B cell (primary cell): ENCODE results near the gene KCNQ5. TPM values are rescaled to one million over a fixed set of nuclear protein-coding genes. Genes with fewer than 3 reads are reported as not detected.

Source experiments
- ATAC-seq: fragments of 200-7000 bp; cut with Tn5 transposase; one replicate; pipeline ENCODE4 v1.10.0; 2021; ENCODE audit warnings: low read depth, mild to moderate bottlenecking, moderate number of reproducible peaks, moderate library complexity
- CTCF ChIA-PET: fragments of 350-600 bp; sonication (Branson Sonifier 250); formaldehyde crosslinking; loops from one replicate; lab custom pipeline; 2021; ENCODE audit warnings: antibody characterized with exemption, inconsistent platforms; lab: Charles Lee
- POLR2A ChIA-PET: fragments of 350-600 bp; sonication (Branson Sonifier 250); formaldehyde crosslinking; loops from one replicate; lab custom pipeline; 2021; ENCODE audit warnings: antibody characterized with exemption; lab: Charles Lee
- DNase-seq: peaks from one replicate; pipeline ENCODE4 v3.0.0; 2013
- H2AFZ ChIP-seq: 2 replicates; pipeline ENCODE4 v1.6.1; 2012; ENCODE audit warnings: mild to moderate bottlenecking, low read depth, low read length; ENCODE audit not compliant: insufficient read depth, poor library complexity, severe bottlenecking
- H3K27ac ChIP-seq, 2 donors: 1 replicate in 1 of 2; 2 replicates in 1 of 2; pipeline ENCODE4 v1.5.1; 2012 to 2013; ENCODE audit warnings: low read length in 2 of 2, mild to moderate bottlenecking in 2 of 2, moderate library complexity in 1 of 2
- H3K27me3 ChIP-seq, 4 experiments: fragments of 200-600 bp in 1 of 4; sonication (generic) in 1 of 4; replicated peaks in 1 of 4; 1 replicate in 2 of 4; 2 replicates in 2 of 4; pipeline versions ENCODE4 v1.6.1 to v1.7.0; 2013 to 2016; ENCODE audit warnings: low read length in 3 of 4, mild to moderate bottlenecking in 2 of 4, mixed read lengths in 1 of 4, moderate library complexity in 1 of 4; ENCODE audit not compliant: insufficient read depth in 4 of 4, control insufficient read depth in 3 of 4; ENCODE audit errors: control extremely low read depth in 1 of 4
- H3K36me3 ChIP-seq, 2 experiments: replicated peaks in 1 of 2; 1 replicate in 1 of 2; 2 replicates in 1 of 2; pipeline versions ENCODE4 v1.6.1 to v1.7.1; 2013; ENCODE audit warnings: low read length in 1 of 2; ENCODE audit not compliant: insufficient read depth in 2 of 2, control insufficient read depth in 1 of 2; ENCODE audit errors: control extremely low read depth in 1 of 2, extremely low read depth in 1 of 2
- H3K4me1 ChIP-seq, 2 donors: fragments of 200-600 bp in 1 of 2; sonication (generic) in 1 of 2; 1 replicate in 1 of 2; 2 replicates in 1 of 2; pipeline versions ENCODE4 v1.5.1 to v1.6.1; 2013 to 2017; ENCODE audit warnings: low read length in 2 of 2; ENCODE audit not compliant: control insufficient read depth in 2 of 2, insufficient read depth in 2 of 2
- H3K4me2 ChIP-seq: replicated peaks from 2 replicates; pipeline ENCODE3; 2012; ENCODE audit warnings: mild to moderate bottlenecking, low read depth, low read length; ENCODE audit not compliant: poor library complexity, severe bottlenecking
- H3K4me3 ChIP-seq, 5 experiments: fragments of 200-600 bp in 1 of 5; sonication (generic) in 1 of 5; 1 replicate in 3 of 5; 2 replicates in 2 of 5; pipeline versions ENCODE4 v1.5.1 to v1.7.0; 2011 to 2016; ENCODE audit warnings: low read length in 4 of 5, mild to moderate bottlenecking in 4 of 5, low read depth in 2 of 5, control low read depth in 1 of 5, moderate library complexity in 1 of 5; ENCODE audit not compliant: insufficient read depth in 1 of 5; ENCODE audit errors: control extremely low read depth in 1 of 5, extremely low read depth in 1 of 5
- H3K79me2 ChIP-seq: fragments of 200-600 bp; sonication (generic); one replicate; pipeline ENCODE4 v1.6.0; 2016; ENCODE audit warnings: low read length; ENCODE audit not compliant: control insufficient read depth, insufficient read depth
- H3K9ac ChIP-seq: fragments of 200-600 bp; sonication (generic); 2 replicates; pipeline ENCODE4 v1.6.1; 2017; ENCODE audit warnings: mild to moderate bottlenecking, low read length, moderate library complexity
- H3K9me3 ChIP-seq, 3 donors: one replicate each; pipeline versions ENCODE4 v1.6.1 to v1.7.1; 2013; ENCODE audit warnings: low read length in 2 of 3; ENCODE audit not compliant: control insufficient read depth in 2 of 3, insufficient read depth in 1 of 3; ENCODE audit errors: control extremely low read depth in 1 of 3
- H4K20me1 ChIP-seq: 2 replicates; pipeline ENCODE4 v1.6.0; 2012; ENCODE audit warnings: mild to moderate bottlenecking, low read length; ENCODE audit not compliant: insufficient read depth, control insufficient read depth, poor library complexity, severe bottlenecking
- H3K27ac Mint-ChIP-seq: one replicate; pipeline ENCODE4 v1.8.0; 2021; ENCODE audit warnings: mixed read lengths
- H3K27me3 Mint-ChIP-seq: one replicate; pipeline ENCODE4 v1.8.0; 2021; ENCODE audit warnings: mixed read lengths
- H3K4me1 Mint-ChIP-seq: one replicate; pipeline ENCODE4 v1.8.0; 2021; ENCODE audit warnings: mixed read lengths
- H3K4me3 Mint-ChIP-seq: one replicate; pipeline ENCODE4 v1.8.0; 2021; ENCODE audit warnings: mixed read lengths
- H3K9me3 Mint-ChIP-seq: one replicate; pipeline ENCODE4 v1.8.0; 2022; ENCODE audit warnings: mixed read lengths; ENCODE audit not compliant: insufficient read depth
- CTCF ChIP-seq: fragments of 200-600 bp; IDR thresholded peaks from one replicate; pipeline ENCODE4 v1.8.0; 2022; ENCODE audit warnings: antibody characterized with exemption, mild to moderate bottlenecking
- EZH2 ChIP-seq: IDR thresholded peaks from 2 replicates; pipeline ENCODE4 v1.6.1; 2012; ENCODE audit warnings: borderline replicate concordance, low read depth, mild to moderate bottlenecking, moderate library complexity, low read length; ENCODE audit not compliant: insufficient read depth, poor library complexity, severe bottlenecking
- WGBS: methylation state at CpG from one replicate; pipeline ENCODE4 v1.1.5; 2013; ENCODE audit warnings: missing lambda C conversion rate; ENCODE audit not compliant: insufficient coverage; 5-methylcytosine and 5-hydroxymethylcytosine counted together
- intact Hi-C: fragments of 100-400 bp; cut with micrococcal nuclease; formaldehyde crosslinking; loops from one replicate; pipeline ENCODE4 v1.10.0; 2022
- polyA plus RNA-seq: library from polyadenylated mRNA; depleted of rRNA; stranded (reverse); fragments of >200 nt; gene quantifications from 2 replicates; pipeline ENCODE4 v1.2.3, GENCODE V29; 2012
- total RNA-seq, 2 donors: library from RNA; stranded (reverse); fragments of 120-200 nt in 1 of 2; gene quantifications; 1 replicate in 1 of 2; 2 replicates in 1 of 2; pipeline versions ENCODE4 v1.2.3 to v1.2.4, GENCODE V29; 2013 to 2022

KCNQ5 gene
- total and polyA plus RNA-seq, 2 donors (not counting 1 experiment from before 2014, with no cell fraction given): 2.3 to 9.4 TPM

DNA sequence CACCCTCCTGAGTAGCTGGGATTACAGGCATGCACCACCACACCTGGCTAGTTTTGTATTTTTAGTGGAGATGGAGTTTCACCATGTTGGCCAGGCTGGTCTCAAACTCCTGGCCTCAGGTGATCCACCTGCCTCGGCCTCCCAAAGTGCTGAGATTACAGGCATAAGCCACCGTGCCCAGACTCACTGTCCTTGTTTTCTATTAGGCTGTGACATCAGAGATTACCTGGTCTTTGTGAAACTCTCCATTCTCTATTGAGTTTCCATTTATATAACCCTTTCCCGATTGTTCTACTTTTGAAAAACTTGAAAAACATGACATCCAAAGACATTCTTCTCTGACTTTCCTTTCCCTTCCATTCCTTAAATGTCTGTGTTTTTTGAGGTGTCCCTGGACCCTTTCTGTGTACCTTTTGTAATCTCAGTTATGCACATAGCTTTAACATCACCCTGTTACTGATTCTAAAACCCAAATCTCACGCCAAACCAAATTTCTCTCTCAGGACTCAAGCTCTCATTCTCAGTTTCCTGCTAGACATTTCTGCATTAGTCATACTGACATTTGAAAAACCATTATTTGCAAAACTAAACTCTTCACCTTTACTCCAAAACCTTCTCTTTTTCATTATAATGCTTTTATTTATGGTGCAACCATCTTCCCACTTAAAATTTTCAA lies 466.4 kb downstream of the KCNQ5 start:
- H3K4me3 ChIP-seq: no peak overlapping the region
- H3K27me3 ChIP-seq: no peaks in the 10 kb centered on the region
- H3K4me2 ChIP-seq: no peak overlapping the region
- Mint-ChIP-seq H3K4me3 (no peak overlapping the region), H3K4me1 (no peaks in the 10 kb centered on the region), H3K9me3 (peaks cover 11% of the 10 kb centered on the region), H3K27ac (no peak overlapping the region), H3K27me3 (no peaks in the 10 kb centered on the region)
- WGBS: 91% methylated on average over 2 of the region's 4 CpGs
- H3K4me1 ChIP-seq: no peaks in the 10 kb centered on the region
- CTCF ChIA-PET: no interaction called here
- no peak for DNase-seq
- H2AFZ ChIP-seq: no peak overlapping the region
- POLR2A ChIA-PET: no interaction called here
- no peak for ATAC-seq
- no peak overlapping the region for H3K27ac ChIP-seq
- no peak overlapping the region for H3K9ac ChIP-seq
- H3K79me2 ChIP-seq: no peaks in the 10 kb centered on the region
- TF ChIP-seq EZH2: no peak
- no peak for TF ChIP-seq CTCF
- H3K9me3 ChIP-seq: no peaks in the 10 kb centered on the region
- no peaks in the 10 kb centered on the region for H4K20me1 ChIP-seq
- H3K36me3 ChIP-seq: peaks cover 0 to 2% of the 10 kb centered on the region in 2 experiments
- intact Hi-C loops: no loop called here

- H3K27me3 ChIP-seq: no peaks in the 10 kb centered on the region
- Mint-ChIP-seq H3K9me3 (peaks cover 7% of the 10 kb centered on the region), H3K4me3 (no peak overlapping the region), H3K4me1 (no peaks in the 10 kb centered on the region), H3K27me3 (no peaks in the 10 kb centered on the region), H3K27ac (no peak overlapping the region)
- H4K20me1 ChIP-seq: no peaks in the 10 kb centered on the region
- H3K27ac ChIP-seq: no peak overlapping the region
- ChIA-PET CTCF (no interaction called here), POLR2A (no interaction called here)
- no CpG with 5 or more reads among the region's 4 CpGs for WGBS
- ATAC-seq: no peak
- TF ChIP-seq EZH2 (no peak), CTCF (no peak)
- no peak overlapping the region for H3K4me3 ChIP-seq
- H3K9me3 ChIP-seq: peaks cover 0 to 2% (median 0%) of the 10 kb centered on the region in 3 donors
- intact Hi-C loops: no loop called here
- DNase-seq: no peak
- H3K36me3 ChIP-seq: peaks cover 0 to 3% of the 10 kb centered on the region in 2 experiments
- no peak overlapping the region for H3K9ac ChIP-seq
- no peaks in the 10 kb centered on the region for H3K79me2 ChIP-seq
- H3K4me1 ChIP-seq: no peaks in the 10 kb centered on the region
- no peak overlapping the region for H3K4me2 ChIP-seq
- H2AFZ ChIP-seq: no peak overlapping the region
Observed at GRCh38 chr6:73104921-73105320, 483.1 kb downstream of the KCNQ5 start.
